DOHH2 (cell line): ENCODE measurements around the gene ACTN1.

Experiments used
- H3F3A ChIP-seq: fragments of 200-600 bp; sonication (generic), shearing (Covaris generic); 2 replicates; pipeline ENCODE4 v1.6.0; 2016; ENCODE audit warnings: antibody characterized with exemption, mild to moderate bottlenecking; ENCODE audit not compliant: control insufficient read depth, insufficient read depth
- H3K27ac ChIP-seq: fragments of 200-600 bp; sonication (generic); 2 replicates; pipeline ENCODE4 v1.5.1; 2014; ENCODE audit warnings: low read depth, mild to moderate bottlenecking, low read length, moderate library complexity
- H3K27me3 ChIP-seq: fragments of 200-600 bp; sonication (generic); 2 replicates; pipeline ENCODE4 v1.6.1; 2014; ENCODE audit warnings: mild to moderate bottlenecking, low read length, mixed read lengths; ENCODE audit not compliant: control insufficient read depth
- H3K36me3 ChIP-seq: fragments of 200-600 bp; sonication (generic); 2 replicates; pipeline ENCODE4 v1.6.1; 2014; ENCODE audit warnings: mild to moderate bottlenecking, low read length, moderate library complexity, mixed read lengths; ENCODE audit not compliant: control insufficient read depth
- H3K4me1 ChIP-seq: fragments of 200-600 bp; sonication (generic); 2 replicates; pipeline ENCODE4 v1.6.1; 2014; ENCODE audit warnings: mild to moderate bottlenecking, low read length, mixed read lengths; ENCODE audit not compliant: control insufficient read depth
- H3K4me2 ChIP-seq: fragments of 200-600 bp; sonication (generic); 2 replicates; pipeline ENCODE4 v1.6.0; 2014; ENCODE audit warnings: mild to moderate bottlenecking, low read length, moderate library complexity
- H3K4me3 ChIP-seq: fragments of 200-600 bp; sonication (generic); 2 replicates; pipeline ENCODE4 v1.5.1; 2014; ENCODE audit warnings: mild to moderate bottlenecking, low read length, mixed read lengths
- H3K79me2 ChIP-seq: fragments of 200-600 bp; sonication (generic); 2 replicates; pipeline ENCODE4 v1.6.1; 2014; ENCODE audit warnings: mild to moderate bottlenecking, low read length, mixed read lengths; ENCODE audit not compliant: control insufficient read depth
- H3K9me2 ChIP-seq: fragments of 200-600 bp; sonication (generic); replicated peaks from 2 replicates; pipeline ENCODE4 v1.6.1; 2014; ENCODE audit warnings: mild to moderate bottlenecking, low read length, mixed read lengths; ENCODE audit not compliant: control insufficient read depth
- H3K9me3 ChIP-seq: fragments of 200-600 bp; sonication (generic); 2 replicates; pipeline ENCODE4 v1.6.1; 2014; ENCODE audit warnings: antibody characterized with exemption, low read length, mixed read lengths; ENCODE audit not compliant: control insufficient read depth, insufficient read depth
- H4K20me1 ChIP-seq: fragments of 200-600 bp; sonication (generic); 2 replicates; pipeline ENCODE4 v1.6.0; 2014; ENCODE audit warnings: low read depth, mild to moderate bottlenecking, antibody characterized with exemption, low read length, moderate library complexity; ENCODE audit not compliant: control insufficient read depth, insufficient read depth
- EZH2phosphoT487 ChIP-seq: fragments of 200-600 bp; sonication (generic); IDR thresholded peaks from 2 replicates; pipeline ENCODE4 v1.6.1; 2017; ENCODE audit warnings: borderline replicate concordance, mild to moderate bottlenecking, antibody characterized with exemption, low read length, moderate library complexity, mixed read lengths
- TF ChIP-seq, protein P1 (sequence below): fragments of 200-600 bp; sonication (generic); IDR thresholded peaks from one replicate; pipeline ENCODE4 v1.5.1; 2014; ENCODE audit warnings: antibody characterized with exemption, mild to moderate bottlenecking, low read depth, low read length; ENCODE audit not compliant: poor library complexity, severe bottlenecking

ACTN1 gene

DNA sequence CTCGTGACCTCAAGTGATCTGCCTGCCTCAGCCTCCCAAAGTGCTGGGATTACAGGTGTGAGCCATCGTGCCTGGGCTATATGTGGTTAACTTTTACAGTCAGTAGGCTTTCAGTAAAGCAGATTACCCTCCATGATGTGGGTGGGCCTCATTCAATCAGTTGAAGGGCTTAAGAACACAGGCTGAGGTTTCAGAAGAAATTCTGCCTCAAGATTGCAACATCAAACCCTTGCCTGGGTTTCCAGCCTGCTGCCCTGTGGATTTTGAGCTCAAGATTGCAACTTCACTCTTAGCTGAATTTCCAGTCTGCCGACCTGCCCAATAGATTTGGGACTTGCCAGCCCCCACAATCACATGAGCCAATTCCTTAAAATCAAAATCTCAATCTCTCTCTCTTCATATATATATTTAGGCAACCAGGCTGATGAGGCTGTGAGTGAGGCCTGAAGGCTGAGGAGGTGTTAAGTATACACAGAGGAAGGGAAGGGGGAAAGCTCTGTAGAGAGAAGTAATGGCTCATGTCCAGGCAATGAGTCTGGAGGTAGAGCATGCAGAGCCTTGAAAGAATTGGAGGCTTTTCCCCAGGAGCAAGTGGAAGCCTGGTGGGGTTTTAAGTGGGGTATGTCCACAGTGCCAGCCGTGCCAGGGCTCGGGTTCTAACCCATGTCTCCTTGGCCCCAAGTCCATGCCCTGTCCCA, 33.3 kb upstream of the ACTN1 start:
- H3K36me3 ChIP-seq, result no peaks in the 10 kb centered on the region
- no peaks in the 10 kb centered on the region for H3K9me2 ChIP-seq
- H3K4me1 ChIP-seq, result no peaks in the 10 kb centered on the region
- no peaks in the 10 kb centered on the region for H3K27me3 ChIP-seq
- no peaks in the 10 kb centered on the region for H4K20me1 ChIP-seq
- H3K9me3 ChIP-seq, result no peaks in the 10 kb centered on the region
- no peaks in the 10 kb centered on the region for H3F3A ChIP-seq
- no peaks in the 10 kb centered on the region for H3K79me2 ChIP-seq
- no peak overlapping the region for H3K27ac ChIP-seq
- no peak for TF ChIP-seq EZH2phosphoT487
- TF ChIP-seq, protein P1, sequence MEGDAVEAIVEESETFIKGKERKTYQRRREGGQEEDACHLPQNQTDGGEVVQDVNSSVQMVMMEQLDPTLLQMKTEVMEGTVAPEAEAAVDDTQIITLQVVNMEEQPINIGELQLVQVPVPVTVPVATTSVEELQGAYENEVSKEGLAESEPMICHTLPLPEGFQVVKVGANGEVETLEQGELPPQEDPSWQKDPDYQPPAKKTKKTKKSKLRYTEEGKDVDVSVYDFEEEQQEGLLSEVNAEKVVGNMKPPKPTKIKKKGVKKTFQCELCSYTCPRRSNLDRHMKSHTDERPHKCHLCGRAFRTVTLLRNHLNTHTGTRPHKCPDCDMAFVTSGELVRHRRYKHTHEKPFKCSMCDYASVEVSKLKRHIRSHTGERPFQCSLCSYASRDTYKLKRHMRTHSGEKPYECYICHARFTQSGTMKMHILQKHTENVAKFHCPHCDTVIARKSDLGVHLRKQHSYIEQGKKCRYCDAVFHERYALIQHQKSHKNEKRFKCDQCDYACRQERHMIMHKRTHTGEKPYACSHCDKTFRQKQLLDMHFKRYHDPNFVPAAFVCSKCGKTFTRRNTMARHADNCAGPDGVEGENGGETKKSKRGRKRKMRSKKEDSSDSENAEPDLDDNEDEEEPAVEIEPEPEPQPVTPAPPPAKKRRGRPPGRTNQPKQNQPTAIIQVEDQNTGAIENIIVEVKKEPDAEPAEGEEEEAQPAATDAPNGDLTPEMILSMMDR, result no peak
- H3K4me3 ChIP-seq, result no peak overlapping the region
- H3K4me2 ChIP-seq, result no peak overlapping the region

GRCh38 chr14:69010648-69011047, 31.5 kb upstream of the ACTN1 start:
- Histone ChIP-seq H3K4me3 (no peak overlapping the region), H3K9me3 (no peaks in the 10 kb centered on the region), H3K4me2 (no peak overlapping the region), H3K36me3 (no peaks in the 10 kb centered on the region), H3K27ac (no peak overlapping the region), H3K79me2 (no peaks in the 10 kb centered on the region), H3F3A (no peaks in the 10 kb centered on the region), H4K20me1 (no peaks in the 10 kb centered on the region), H3K27me3 (no peaks in the 10 kb centered on the region), H3K4me1 (no peaks in the 10 kb centered on the region), H3K9me2 (no peaks in the 10 kb centered on the region)
- TF ChIP-seq, protein P1, result no peak
- no peak for TF ChIP-seq EZH2phosphoT487

DNA sequence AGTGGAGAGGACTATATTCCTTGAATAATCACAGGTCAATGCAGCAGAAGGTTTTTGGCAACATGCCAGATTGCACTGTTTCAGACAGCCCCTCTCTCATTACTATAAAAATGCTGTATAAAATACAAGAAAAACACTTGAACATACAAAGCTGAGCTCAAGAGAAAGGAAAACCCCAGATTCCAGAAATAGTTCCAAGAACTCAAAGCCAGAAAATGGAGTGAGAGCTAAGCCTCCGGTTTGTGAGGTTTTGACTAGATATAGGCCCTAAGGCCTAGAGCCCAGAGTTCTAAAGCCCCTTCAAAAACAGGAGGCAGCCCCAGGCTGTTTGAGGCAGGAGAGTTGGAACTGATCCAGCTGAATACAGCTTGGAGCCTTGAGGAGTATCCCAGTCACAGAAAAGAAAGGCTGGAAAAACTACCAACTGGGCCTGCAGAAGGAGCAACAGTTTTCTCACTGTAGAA, 29.4 kb upstream of the ACTN1 start:
- Histone ChIP-seq H3K79me2 (no peaks in the 10 kb centered on the region), H3K27ac (no peak overlapping the region), H3K36me3 (no peaks in the 10 kb centered on the region), H3F3A (no peaks in the 10 kb centered on the region), H3K4me2 (no peak overlapping the region), H3K4me1 (no peaks in the 10 kb centered on the region), H3K4me3 (no peak overlapping the region), H3K9me3 (no peaks in the 10 kb centered on the region), H3K27me3 (no peaks in the 10 kb centered on the region), H4K20me1 (no peaks in the 10 kb centered on the region), H3K9me2 (no peaks in the 10 kb centered on the region)
- TF ChIP-seq EZH2phosphoT487, result no peak
- TF ChIP-seq, protein P1, result no peak
